Left ventricle myocardium superior (tissue), 1 donor: ENCODE data around the gene DAB1. TPM values are rescaled to one million over a fixed set of nuclear protein-coding genes. Genes with fewer than 3 reads are reported as not detected.

Experiments used
- ATAC-seq: fragments of 200-7000 bp; cut with Tn5 transposase; one replicate; pipeline ENCODE4 v1.9.1; 2020; ENCODE audit warnings: mild to moderate bottlenecking, moderate library complexity
- DNase-seq: peaks from one replicate; pipeline ENCODE4 v3.0.0-alpha.2; 2020
- intact Hi-C: fragments of 100-400 bp; cut with micrococcal nuclease; formaldehyde crosslinking; loops from one replicate; pipeline ENCODE4 v1.11.0; 2022
- total RNA-seq: library from RNA; stranded (reverse); fragmentation: NEBNext Ultra II Directional; extraction: Animal tissue kit (Norgen Biotek cat#: 25700); gene quantifications from one replicate; pipeline ENCODE4 v1.2.1, GENCODE V29; 2021
- donor health status: DM: no; HTN: yes; CAD: no; lungs with severe emphysema.

The DAB1 gene
- total RNA-seq, 1 donor from 2014 or later = 2.6 TPM

- DNase-seq = no peak
- intact Hi-C loops = no loop called here
- no peak for ATAC-seq
Observed at GRCh38 chr1:57072401-57073110, 351.3 kb downstream of the DAB1 start.

GRCh38 chr1:57067863-57068262 lies 356.0 kb downstream of the DAB1 start:
- intact Hi-C loops = no loop called here
- ATAC-seq (peak; percentile 59), DNase-seq (no peak)

- DNase-seq (no peak), ATAC-seq (no peak)
- intact Hi-C loops = no loop called here
Observed at GRCh38 chr1:57066980-57067610, 356.8 kb downstream of the DAB1 start.

- no peak for DNase-seq
- no peak for ATAC-seq
- intact Hi-C loops = no loop called here
Observed at GRCh38 chr1:57065442-57065841, 358.4 kb downstream of the DAB1 start.

GRCh38 chr1:57064379-57065140 lies 359.3 kb downstream of the DAB1 start:
- intact Hi-C loops = no loop called here
- ATAC-seq = no peak
- DNase-seq = no peak

- ATAC-seq (no peak), DNase-seq (no peak)
- intact Hi-C loops = no loop called here
Observed at GRCh38 chr1:57063406-57064125, 360.3 kb downstream of the DAB1 start.

- intact Hi-C loops = no loop called here
- ATAC-seq (peak; percentile 61), DNase-seq (no peak)
Observed at GRCh38 chr1:57061369-57061768, 362.5 kb downstream of the DAB1 start.

GRCh38 chr1:57060451-57060850 lies 363.4 kb downstream of the DAB1 start:
- intact Hi-C loops = no loop called here
- ATAC-seq = no peak

GRCh38 chr1:57058652-57059501 lies 365.0 kb downstream of the DAB1 start:
- no peak for DNase-seq
- peak; percentile 91 for ATAC-seq
- intact Hi-C loops = no loop called here

More at GRCh38 chr1:57060451-57060850, 363.4 kb downstream of the DAB1 start:
- DNase-seq = no peak

GRCh38 chr1:57048856-57049255 lies 375.0 kb downstream of the DAB1 start:
- DNase-seq = no peak
- ATAC-seq = no peak
- intact Hi-C loops = no loop called here

GRCh38 chr1:57046462-57046861 lies 377.4 kb downstream of the DAB1 start:
- ATAC-seq = no peak
- DNase-seq = no peak
- intact Hi-C loops = no loop called here

- intact Hi-C loops = no loop called here
- ATAC-seq = no peak
- DNase-seq = no peak
Observed at GRCh38 chr1:57041901-57042300, 382.0 kb downstream of the DAB1 start.

- intact Hi-C loops = no loop called here
- DNase-seq (no peak), ATAC-seq (no peak)
Observed at GRCh38 chr1:57040811-57041210, 383.0 kb downstream of the DAB1 start.

- intact Hi-C loops = no loop called here
- DNase-seq = no peak
- no peak for ATAC-seq
Observed at GRCh38 chr1:57036641-57037579, 386.9 kb downstream of the DAB1 start.

GRCh38 chr1:57034713-57035112 lies 389.1 kb downstream of the DAB1 start:
- intact Hi-C loops = no loop called here
- no peak for DNase-seq
- no peak for ATAC-seq

GRCh38 chr1:57033222-57034001 lies 390.4 kb downstream of the DAB1 start:
- intact Hi-C loops = no loop called here
- DNase-seq = no peak
- ATAC-seq = no peak
